ENCODE data around the gene CD302.
"Not testable (repeated sequence)": the region's sequence is repeated elsewhere in the genome, so short reads cannot be mapped to it uniquely, and the experiment has no call there.

CD302 gene

GRCh38 chr2:159750873-159751272 lies 47.1 kb downstream of the CD302 start:
- no peak for DNase-seq (ENCODE audit: low read depth in 2 of 2)

GRCh38 chr2:159748089-159748488 lies 49.9 kb downstream of the CD302 start:
- no peak for DNase-seq (ENCODE audit: low read depth in 2 of 2)

- not testable (repeated sequence) for DNase-seq (ENCODE audit: low read depth in 2 of 2)
Observed at GRCh38 chr2:159745237-159745636, 52.8 kb downstream of the CD302 start.

GRCh38 chr2:159744363-159744762 lies 53.6 kb downstream of the CD302 start:
- no peak for DNase-seq (ENCODE audit: low read depth in 2 of 2)

- no peak for DNase-seq (ENCODE audit: low read depth in 2 of 2)
Observed at GRCh38 chr2:159742846-159743245, 55.2 kb downstream of the CD302 start.

GRCh38 chr2:159738509-159739390 lies 59.3 kb downstream of the CD302 start:
- no peak for DNase-seq (ENCODE audit: low read depth in 2 of 2)

GRCh38 chr2:159737917-159738296 lies 60.1 kb downstream of the CD302 start:
- DNase-seq (ENCODE audit: low read depth in 2 of 2): no peak

- DNase-seq (ENCODE audit: low read depth in 2 of 2): no peak
Observed at GRCh38 chr2:159737292-159737916, 60.6 kb downstream of the CD302 start.

GRCh38 chr2:159736048-159736447 lies 62.0 kb downstream of the CD302 start:
- DNase-seq (ENCODE audit: low read depth in 2 of 2): no peak

- DNase-seq (ENCODE audit: low read depth in 2 of 2): no peak
Observed at GRCh38 chr2:159735648-159736047, 62.4 kb downstream of the CD302 start.

GRCh38 chr2:159728629-159729028 lies 69.4 kb downstream of the CD302 start:
- no peak for DNase-seq (ENCODE audit: low read depth in 2 of 2)

- no peak for DNase-seq (ENCODE audit: low read depth in 2 of 2)
Observed at GRCh38 chr2:159725713-159726112, 72.3 kb downstream of the CD302 start.

GRCh38 chr2:159724795-159725572 lies 73.0 kb downstream of the CD302 start:
- not testable (repeated sequence) for DNase-seq (ENCODE audit: low read depth in 2 of 2)

GRCh38 chr2:159722580-159722979 lies 75.4 kb downstream of the CD302 start:
- no peak for DNase-seq (ENCODE audit: low read depth in 2 of 2)

GRCh38 chr2:159720676-159721075 lies 77.3 kb downstream of the CD302 start:
- no peak for DNase-seq (ENCODE audit: low read depth in 2 of 2)
